ENCODE data around the gene MALRD1.

DNA sequence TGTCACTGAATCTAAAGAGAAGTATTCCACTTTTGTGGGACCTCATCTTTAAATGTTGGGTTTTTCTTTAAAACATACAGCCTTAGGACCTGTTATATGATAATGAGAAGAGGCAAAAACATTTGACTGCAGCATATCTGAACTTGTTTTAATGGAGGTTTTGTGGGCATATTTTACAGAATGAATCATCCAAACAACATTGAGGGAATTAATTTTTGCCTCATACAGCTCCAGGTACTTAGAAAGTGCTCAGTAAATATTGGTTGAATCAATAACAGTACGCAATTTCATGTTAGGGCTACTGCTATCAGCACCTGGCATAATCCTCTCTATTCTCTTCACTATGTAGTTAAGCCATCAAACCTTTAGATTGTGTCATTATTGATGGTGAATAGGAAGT is 115.9 kb downstream of the MALRD1 start:
- TF ChIP-seq, protein P1, sequence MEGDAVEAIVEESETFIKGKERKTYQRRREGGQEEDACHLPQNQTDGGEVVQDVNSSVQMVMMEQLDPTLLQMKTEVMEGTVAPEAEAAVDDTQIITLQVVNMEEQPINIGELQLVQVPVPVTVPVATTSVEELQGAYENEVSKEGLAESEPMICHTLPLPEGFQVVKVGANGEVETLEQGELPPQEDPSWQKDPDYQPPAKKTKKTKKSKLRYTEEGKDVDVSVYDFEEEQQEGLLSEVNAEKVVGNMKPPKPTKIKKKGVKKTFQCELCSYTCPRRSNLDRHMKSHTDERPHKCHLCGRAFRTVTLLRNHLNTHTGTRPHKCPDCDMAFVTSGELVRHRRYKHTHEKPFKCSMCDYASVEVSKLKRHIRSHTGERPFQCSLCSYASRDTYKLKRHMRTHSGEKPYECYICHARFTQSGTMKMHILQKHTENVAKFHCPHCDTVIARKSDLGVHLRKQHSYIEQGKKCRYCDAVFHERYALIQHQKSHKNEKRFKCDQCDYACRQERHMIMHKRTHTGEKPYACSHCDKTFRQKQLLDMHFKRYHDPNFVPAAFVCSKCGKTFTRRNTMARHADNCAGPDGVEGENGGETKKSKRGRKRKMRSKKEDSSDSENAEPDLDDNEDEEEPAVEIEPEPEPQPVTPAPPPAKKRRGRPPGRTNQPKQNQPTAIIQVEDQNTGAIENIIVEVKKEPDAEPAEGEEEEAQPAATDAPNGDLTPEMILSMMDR (conservative IDR thresholded peaks at IDR 0.05; ENCODE audit: low read depth, low read length) = no peak
- no peak for TF ChIP-seq EZH2 (IDR thresholded peaks at IDR 0.05; ENCODE audit: borderline replicate concordance, low read depth, low read length, poor library complexity, severe bottlenecking)

Measured in A673 (cell line).